Activated CD8-positive, alpha-beta memory T cell treated with anti-CD3 and anti-CD28 coated beads, Interleukin-2, amount 50 U/mL, for 1 hour (primary cell): ENCODE results near the gene EAF2.
A peak's percentile ranks its signal among the peaks of the same experiment; 100 is the strongest.
"Not testable (repeated sequence)": the region's sequence is repeated elsewhere in the genome, so short reads cannot be mapped to it uniquely, and the experiment has no call there.

ENCODE experiments used
- DNase-seq: peaks from one replicate; pipeline ENCODE4 v3.0.0-alpha.2; 2020; ENCODE audit errors: extremely low read depth

The EAF2 gene

DNA sequence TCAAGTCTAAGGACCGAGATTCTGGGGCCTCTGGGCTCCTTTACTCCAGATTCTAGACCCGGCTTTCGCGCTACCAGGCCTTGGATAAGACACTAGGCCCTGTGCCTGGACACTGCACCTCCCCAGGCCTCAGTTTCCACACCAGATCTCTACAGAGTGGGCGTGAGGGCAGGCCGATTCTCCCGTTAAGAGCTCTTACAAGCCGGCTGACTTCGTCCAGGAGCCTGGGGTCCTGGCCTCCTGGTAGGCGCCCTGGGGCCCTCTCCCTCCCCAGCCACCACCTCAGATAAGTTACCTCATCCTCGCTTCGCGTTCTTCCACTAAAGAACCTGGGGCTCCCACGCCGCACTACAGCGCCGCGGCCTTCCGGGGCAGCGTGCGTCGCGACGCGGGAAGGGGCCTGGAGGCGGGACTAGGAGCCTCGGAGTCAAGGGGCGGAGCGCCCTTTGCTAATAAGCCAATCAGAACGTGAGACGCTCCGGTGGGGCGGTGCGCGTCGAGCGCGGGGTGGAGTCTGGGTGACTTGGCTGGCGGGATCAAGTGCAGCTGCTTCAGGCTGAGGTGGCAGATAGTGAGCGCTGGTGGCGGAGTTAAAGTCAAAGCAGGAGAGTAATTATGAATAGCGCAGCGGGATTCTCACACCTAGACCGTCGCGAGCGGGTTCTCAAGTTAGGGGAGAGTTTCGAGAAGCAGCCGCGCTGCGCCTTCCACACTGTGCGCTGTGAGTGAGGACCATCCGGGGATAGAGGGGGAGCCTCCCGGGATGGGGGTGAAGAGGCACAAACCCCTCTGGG is at the start of gene EAF2, which contains the start of gene IQCB1:
EAF2 (plus strand) TSS at position 539 of the 794 bp plus-strand sequence; CDS start at position 616, 77 bp downstream.
IQCB1 (minus strand) TSS at position 390 of the 794 bp plus-strand sequence. CDS start 6,100 bp downstream, outside the sequence.
- DNase-seq = peak; percentile 85

DNA sequence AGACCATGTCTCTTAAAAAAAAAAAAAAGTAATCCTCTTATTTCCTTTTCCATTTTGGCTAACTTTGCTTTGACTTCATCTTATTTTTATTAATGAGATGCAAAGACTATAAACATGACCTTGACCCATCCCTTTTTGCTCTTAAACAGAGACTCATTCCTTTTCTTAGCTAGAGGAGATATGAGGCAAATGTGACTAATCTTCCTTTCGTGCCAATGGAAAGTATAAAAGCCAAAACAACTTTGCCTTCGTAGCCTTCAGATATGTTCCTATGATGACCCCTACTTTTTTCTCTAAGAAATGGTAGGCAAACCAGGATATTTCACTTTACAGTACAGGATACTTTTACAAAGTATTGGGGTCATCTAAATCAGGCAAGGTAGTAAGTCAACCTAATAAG is 48.5 kb upstream of the EAF2 start:
- DNase-seq = no peak

DNA sequence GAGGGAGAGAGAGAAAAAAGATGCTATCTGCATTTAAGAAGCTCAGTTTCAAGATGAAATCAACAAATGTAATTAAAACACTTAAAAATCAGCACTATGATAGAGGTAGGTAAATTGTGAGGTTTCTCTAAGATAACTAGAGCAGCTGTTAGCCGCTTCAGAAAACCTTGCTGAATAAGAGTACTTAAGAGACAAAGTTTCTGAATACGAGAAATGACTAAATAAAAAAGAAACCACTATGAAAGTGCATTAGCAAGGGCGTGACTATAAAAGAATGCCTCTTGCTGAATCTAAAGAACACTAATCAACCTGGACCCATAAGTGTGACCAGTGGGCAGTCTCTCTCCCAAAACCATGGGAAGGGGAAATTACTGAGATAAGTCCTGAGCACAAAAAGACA is 41.9 kb upstream of the EAF2 start:
- DNase-seq = no peak

DNA sequence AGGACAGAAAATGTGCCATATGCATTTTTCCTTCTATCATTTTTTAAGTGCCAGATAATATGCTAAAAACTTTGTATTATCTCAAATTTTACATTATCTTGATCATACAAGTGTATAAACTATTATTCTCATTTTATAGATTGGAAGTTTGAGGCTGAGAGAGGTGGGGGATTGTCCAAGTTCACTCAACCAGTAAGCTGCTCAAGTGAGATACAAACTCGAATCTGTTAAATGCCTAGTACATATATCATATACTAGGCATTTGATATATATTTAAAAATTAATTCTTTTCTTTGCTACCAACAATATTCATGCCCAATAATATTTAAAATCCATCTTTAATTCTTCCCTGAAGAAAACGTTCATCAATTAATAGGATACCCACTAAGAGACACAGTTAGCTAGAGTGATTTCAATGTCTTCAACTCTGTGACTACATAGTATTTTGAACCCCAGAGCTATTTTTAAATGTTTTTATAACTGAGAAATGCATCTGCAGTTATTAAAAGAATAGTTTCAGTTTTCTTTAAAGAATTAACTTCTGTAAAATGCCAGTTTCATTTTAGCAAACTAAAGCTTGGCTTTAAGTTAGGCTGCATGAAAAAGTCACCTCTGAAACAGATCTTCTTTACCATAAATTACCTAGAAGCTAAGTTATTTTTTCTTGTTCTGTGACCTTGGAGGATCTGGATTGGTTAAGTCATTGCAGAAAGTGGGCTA is 40.6 kb upstream of the EAF2 start:
- no peak for DNase-seq

DNA sequence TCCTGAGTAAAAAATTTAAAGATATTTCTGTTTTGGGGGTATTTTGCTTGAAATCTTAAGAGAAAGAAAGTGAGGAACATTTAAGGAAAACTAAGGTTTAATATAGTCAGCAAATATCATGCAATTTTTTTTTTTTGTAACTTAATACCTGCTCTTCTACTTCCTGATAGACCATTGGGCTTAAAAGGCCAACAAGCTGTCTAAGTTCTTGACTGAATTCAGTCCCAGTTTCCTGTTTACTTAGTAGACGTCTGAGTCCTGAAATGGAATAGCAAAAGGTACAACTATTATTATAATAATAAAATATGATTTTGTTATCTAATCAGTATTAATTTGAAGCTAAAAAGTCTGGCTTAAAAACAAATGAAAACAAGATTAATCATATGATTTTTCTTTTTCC is 38.0 kb upstream of the EAF2 start:
- DNase-seq = no peak

DNA sequence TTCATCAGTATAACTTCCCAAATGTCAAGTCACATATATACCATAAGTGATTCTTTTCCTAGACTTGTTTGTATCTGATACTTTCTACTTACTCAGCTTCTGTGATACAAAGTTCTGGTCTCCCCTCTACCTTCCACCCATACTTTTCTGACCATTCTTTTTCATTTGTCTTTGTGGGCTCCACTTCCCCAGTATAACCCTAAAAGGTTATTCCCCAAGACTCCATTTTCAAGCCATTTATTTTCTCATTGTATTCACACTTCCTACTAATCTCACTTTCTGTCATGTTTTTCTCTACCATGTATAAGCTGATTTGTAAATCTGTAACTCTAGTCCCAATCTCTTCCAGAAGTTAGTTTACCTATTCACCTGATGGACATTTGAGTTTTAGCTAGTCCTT is 34.1 kb upstream of the EAF2 start:
- no peak for DNase-seq

DNA sequence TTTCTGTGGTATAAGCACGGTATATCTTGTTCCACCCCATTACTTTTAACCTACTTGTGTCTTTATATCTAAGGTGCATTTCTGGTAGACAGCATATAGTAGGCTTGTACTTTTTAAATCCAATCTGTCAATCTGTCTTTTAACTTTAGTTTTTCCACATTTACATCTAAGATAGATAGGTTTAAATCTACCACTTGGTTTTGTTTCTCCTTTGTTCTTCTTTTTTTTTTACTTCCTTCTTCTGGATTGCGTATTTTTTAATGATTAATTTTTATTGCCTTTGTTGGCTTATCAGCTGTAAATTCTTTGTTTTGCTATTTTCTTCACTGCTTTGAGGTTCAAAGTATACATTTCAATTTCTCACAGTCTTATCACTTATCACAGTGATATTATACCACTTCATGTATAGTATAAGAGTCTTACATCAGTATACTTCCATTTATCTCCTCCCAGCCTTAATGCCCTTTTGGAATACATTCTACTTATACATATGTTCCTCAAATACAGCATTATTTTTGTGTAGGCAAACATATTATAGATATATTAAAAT is 31.2 kb upstream of the EAF2 start:
- no peak for DNase-seq

DNA sequence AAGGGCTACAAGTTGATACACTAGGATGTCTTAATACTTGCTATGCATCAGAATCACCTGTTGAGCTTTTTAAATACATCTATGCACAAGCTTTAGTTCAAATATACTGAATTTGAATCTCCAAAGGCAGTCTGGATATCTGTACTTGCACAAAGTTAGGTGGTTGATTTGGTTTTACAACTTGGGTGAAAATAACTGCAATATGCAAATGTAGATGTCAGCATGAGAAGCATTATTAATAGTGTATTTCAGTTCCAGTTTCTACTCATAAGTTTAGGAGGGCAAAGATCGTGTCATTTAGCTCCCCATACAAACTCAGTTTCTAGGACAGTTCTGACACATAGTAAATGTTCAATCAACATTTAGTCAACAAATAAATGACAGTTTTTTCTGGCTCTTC is 25.8 kb upstream of the EAF2 start:
- no peak for DNase-seq

DNA sequence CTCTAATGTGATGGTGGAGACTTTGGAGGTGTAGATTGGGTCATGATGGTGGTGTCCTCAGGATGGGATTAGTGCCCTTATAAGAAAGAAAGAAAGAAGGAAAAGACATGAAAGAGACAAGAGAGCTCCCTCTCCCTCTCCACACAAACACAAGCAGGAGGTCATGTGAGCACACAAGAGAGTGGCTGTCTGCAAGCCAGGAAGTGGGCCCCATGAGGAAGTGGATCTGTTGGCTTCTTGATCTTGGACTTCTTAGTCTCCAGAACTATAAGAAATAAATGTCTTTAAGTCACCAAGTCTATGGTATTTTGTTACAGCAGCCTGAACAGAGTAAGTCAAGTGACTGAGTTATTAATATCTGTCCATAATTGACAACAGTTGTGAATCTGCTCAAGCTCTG is 17.3 kb upstream of the EAF2 start:
- DNase-seq = no peak

DNA sequence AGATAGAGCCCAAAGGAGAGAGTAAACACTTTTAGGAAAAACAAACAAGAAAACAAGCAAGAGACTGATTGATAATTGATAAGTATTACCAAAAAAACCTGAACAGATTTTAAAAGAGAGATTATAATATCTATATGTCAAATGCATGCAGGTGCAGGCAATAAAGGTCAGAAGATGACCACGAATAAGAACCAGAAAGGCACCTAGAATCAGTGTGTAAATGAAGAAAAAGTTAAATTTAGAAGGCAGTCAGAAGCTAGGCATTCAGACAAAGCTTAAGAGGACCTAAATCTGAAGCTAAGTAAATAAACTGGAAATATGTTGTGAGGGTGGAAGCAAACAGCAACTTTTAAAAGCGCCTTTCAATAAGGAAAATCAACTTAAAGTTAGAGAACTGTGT is 16.4 kb upstream of the EAF2 start:
- DNase-seq = no peak

DNA sequence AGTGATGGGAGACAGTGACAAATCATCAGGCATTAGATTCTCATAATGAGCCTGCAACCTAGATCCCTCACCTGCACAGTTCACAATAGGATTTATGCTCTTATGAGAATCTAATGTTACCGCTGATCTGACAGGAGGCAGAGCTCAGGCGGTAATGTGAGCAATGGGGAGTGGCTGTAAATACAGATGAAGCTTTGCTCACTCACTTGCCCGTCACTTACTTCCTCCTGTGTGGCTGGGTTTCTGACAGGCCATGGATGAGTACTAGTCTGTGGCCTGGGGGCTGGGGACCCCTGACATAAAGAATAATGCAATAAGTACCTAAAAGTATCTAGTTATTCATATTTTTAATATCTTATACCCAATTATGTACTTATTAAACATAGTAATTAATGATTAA is 15.8 kb upstream of the EAF2 start:
- DNase-seq = no peak

DNA sequence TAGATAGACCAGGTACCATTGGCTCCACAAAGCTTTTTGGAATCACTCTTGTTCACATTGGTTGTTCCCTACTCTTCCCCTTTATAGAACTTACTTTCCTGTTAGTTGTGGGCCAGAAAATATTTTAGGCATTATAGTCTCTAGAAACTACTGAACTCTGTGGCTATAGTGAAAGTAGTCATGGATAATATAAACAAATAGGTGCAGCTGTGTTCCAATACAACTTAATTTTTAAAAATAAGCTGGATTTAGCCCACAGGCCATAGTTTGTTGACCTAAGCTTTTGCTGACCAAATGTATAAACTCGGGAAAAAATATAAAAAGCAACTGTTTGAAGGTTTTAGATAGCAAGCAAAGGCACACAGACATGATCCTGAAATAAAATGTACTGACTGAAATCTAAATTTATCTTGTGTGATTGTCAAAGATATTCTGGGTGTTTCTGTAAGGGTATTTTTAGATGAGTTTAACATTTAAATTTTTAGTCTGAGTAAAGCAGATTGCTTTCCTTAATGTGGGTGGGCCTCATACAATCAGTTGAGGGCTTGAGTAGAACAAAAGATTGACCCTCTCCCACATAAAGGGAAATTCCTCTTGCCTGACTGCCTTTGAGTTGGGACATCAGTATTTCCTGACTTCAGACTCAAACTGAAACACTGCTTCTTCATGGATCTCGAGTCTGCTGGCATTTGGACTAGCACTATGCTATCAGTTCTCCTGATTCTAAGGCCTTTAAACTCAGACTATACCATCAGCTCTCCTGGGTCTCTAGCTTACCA is 13.4 kb upstream of the EAF2 start:
- no peak for DNase-seq

DNA sequence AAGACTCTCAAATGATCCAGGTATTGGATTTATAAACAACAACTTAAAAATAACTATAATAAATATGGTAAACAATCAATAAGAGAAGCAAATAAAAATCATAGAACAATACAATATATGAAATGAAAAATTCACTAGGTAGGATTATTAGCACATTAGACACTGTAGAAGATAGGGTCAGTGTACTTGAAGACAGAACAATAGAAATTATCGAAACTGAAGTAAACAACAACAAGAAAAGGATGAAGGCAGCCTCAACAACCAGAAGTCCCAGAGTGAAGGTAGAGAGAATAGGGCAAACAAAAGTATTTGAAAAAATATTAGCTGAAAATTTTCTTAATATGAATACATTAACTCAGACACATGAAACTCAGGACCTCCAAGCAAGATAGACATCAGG is 12.0 kb upstream of the EAF2 start:
- DNase-seq = no peak

DNA sequence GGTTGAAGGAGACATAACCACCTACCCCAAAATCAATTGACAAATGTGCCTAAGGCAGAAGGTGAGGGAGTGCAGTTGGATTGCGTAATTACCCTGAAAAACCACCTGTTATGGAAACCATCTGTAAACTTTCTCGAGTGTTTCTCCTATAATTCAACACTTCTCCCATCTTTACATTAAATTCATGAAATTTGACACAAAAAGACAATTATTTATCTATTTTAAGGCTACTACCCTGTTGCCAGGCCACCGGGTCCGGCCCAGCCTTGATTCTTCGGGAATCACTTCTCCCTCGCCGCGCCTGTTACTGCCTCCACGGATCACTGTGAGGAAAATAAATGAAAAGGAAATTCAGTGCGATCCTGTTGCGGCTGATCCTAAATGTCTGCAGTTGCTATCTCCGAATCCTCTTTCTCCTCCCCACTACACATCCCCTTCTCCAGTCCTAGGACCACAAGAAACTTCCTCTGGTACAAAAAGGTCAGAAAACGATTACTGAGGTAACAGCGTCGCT is 795 bp upstream of the EAF2 start:
- DNase-seq = no peak

DNA sequence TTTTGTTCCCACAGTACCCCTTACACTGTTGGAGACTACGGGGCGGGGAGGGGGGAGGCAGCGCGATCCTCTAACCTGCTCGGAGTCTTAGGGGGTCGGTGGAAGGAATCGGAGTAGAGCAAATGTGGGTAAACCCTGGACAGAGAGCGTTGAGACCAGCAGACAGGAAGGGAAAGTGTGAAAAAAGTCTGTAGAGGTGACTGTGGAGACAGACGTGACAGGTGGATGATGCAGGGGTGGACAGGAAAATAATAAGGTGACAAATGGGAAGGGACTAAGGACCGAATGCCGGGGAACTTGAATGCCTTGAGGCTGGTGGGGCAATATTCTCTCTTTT is 424 bp downstream of the EAF2 start:
- no peak for DNase-seq

DNA sequence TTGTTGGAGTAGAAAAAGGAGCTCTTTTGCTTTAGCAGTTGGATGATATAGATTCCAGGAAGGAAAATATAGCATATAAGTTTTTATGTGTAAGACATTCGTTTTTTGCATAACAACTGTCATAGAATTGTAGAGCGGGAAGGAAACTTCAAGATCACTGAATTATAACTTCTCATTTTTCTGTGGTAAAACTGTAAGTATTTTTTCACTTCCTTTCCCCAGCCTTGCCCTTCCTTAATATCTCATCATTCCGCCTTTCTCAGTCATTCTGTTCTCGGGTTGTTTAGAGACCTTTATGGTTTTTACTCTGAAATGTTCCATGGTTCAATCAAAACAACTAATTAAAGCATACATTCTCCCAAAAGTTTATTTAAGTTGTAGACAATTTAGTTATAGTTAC is 1.1 kb downstream of the EAF2 start:
- no peak for DNase-seq

DNA sequence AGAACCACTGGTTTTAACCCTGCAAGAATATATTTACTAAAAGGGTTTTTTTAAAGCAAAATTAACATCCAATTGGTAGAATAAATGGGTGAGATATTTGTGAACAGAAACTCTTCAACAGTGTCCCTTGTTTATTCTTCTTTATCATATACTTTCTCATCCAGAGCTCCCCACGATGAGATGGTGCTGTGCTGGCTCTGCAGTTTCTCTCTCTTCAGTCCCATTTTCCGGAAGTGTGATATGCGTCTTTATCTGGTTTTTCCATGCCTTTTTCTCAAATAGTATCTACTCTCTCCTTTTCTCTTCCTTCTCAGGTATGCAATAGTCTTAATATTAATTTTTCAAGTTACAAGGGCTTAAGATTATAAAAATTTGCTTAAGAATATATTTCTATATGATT is 1.5 kb downstream of the EAF2 start:
- DNase-seq = no peak

DNA sequence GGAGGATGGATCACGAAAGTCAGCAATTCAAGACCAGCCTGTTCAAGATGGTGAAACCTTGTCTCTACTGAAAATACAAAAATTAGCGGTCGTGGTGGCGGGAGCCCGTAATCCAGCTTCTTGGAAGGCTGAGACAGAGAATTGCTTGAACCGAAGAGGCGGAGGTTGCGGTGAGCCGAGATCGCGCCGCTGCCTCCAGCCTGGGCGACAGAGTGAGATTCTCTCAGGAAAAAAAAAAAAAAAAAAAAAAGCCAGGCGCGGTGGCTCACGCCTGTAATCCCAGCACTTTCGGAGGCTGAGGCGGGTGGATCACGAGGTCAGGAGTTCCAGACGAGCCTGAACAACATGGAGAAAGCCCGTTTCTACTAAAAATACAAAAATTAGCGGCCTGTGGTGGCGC is 5.0 kb downstream of the EAF2 start:
- no peak for DNase-seq

DNA sequence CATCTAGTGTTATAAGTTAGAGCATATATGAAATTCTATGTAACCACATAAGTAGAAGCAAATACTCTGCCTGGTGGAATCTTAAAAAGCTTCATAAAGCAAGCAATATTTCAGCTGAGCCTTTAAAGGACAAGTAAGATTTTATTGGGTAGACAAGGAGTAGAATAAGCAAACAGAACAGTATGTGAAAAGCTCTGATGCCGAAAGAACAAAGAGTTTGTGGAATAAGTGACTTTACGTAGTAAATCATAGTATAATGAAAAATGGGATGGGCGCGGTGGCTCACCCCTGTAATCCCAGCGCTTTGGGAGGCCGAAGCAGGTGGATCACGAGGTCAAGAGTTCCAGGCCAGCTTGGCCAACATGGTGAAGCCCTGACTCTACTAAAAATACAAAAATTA is 9.9 kb downstream of the EAF2 start:
- no peak for DNase-seq

DNA sequence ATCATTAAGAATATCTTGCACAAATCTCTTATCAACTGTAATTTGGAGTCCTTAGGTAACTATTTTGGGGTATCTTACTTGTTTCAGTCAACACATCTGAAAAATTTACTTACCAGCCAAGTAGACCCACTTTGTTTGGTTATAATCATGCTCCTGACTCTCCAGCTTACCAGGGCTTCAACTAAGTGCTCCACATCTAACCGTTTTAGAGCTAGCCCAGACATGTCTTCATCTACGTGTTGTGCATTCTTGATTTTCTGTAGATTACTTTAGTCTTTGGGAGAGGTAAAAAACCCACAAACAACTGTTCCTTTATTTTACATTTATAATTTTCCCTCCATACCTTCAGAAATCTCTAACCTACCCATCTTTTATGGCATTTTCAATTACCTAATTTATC is 17.2 kb downstream of the EAF2 start:
- no peak for DNase-seq

DNA sequence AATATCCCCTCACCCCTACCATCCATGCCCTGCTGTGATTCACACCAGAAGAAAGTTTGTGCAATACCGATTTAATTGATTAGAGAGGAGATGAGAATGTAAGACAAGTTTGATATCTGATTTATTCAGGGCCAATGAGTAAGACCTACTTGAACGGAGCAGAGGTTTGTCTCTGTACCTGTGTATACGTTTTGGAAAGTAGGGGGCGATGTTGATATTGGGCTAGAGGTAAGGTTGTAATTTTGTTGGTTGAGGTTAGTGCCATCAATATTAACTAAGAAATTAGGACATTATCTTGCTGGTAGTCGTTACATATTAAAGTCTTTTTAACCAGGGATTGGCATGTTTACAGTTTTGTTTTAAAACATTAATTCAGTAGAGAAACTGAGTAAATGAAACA is 20.5 kb downstream of the EAF2 start:
- no peak for DNase-seq

DNA sequence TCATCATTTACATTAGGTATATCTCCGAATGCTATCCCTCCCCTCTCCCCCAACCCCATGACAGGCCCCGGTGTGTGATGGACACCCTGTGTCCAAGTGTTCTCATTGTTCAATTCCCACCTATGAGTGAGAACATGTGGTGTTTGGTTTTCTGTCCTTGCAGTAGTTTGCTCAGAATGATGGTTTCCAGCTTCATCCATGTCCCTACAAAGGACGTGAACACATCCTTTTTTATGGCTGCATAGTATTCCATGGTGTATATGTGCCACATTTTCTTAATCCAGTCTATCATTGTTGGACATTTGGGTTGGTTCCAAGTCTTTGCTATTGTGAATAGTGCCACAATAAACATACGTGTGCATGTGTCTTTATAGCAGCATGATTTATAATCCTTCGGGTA is 22.8 kb downstream of the EAF2 start:
- not testable (repeated sequence) for DNase-seq
